A549 (cell line): ENCODE data around the gene APOBEC3B. TPM values are rescaled to one million over a fixed set of nuclear protein-coding genes. Genes with fewer than 3 reads are reported as not detected.

Experiments used
- ATAC-seq, 2 experiments: fragments of 200-7000 bp in 1 of 2; fragments of >200 bp in 1 of 2; cut with Nextera tagmentation in 1 of 2; cut with Tn5 transposase in 1 of 2; 3 replicates each; pipeline versions ENCODE4 v1.8.0 to v1.9.1; 2018 to 2020; ENCODE audit warnings: mild to moderate bottlenecking in 1 of 2, moderate library complexity in 1 of 2
- CTCF ChIA-PET: fragments of 300-600 bp; sonication (Branson Sonifier 250); formaldehyde crosslinking; extraction: SDS; loops from one replicate; lab custom pipeline; 2021; ENCODE audit warnings: antibody characterized with exemption, inconsistent platforms; lab: Yijun Ruan, JAX
- POLR2A ChIA-PET: fragments of 350-600 bp; formaldehyde crosslinking; extraction: SDS; loops from one replicate; lab custom pipeline; 2021; ENCODE audit warnings: antibody characterized with exemption, inconsistent platforms; lab: Yijun Ruan, JAX
- DNase-seq, 2 experiments: peaks; one replicate each; pipeline versions ENCODE4 v3.0.0 to v3.0.0-alpha.2; 2011 to 2016; ENCODE audit warnings: low read depth in 1 of 2, low spot score in 1 of 2
- FAIRE-seq: peaks from 2 replicates; lab custom pipeline; 2011; peaks lifted over from hg19 to GRCh38; lab: Jason Lieb, UNC
- H3K27ac ChIP-seq, 2 experiments: fragments of >200 bp; sonication (Bioruptor Twin); formaldehyde crosslinking; 3 replicates each; pipeline ENCODE4 v1.5.1; 2016 to 2017
- H3K4me1 ChIP-seq: fragments of >200 bp; sonication (Bioruptor Twin); formaldehyde crosslinking; 3 replicates; pipeline ENCODE4 v1.6.1; 2016
- H3K4me2 ChIP-seq: fragments of >200 bp; sonication (Bioruptor Twin); formaldehyde crosslinking; 3 replicates; pipeline ENCODE4 v1.6.1; 2016
- H3K4me3 ChIP-seq: fragments of >200 bp; sonication (Bioruptor Twin); formaldehyde crosslinking; 3 replicates; pipeline ENCODE4 v1.5.1; 2016
- H3K9me3 ChIP-seq: fragments of >200 bp; sonication (Bioruptor Twin); formaldehyde crosslinking; 3 replicates; pipeline ENCODE4 v1.6.1; 2016
- ATOH8 ChIP-seq: fragments of 250-450 bp; sonication (Bioruptor Pico); IDR thresholded peaks from 2 replicates; pipeline ENCODE4 v1.5.0; 2020; ENCODE audit warnings: low read depth, mild to moderate bottlenecking, moderate library complexity
- BHLHE40 ChIP-seq: IDR thresholded peaks from 2 replicates; pipeline ENCODE4 v1.6.1; 2012; ENCODE audit warnings: low read depth, low read length, inconsistent platforms
- CBX2 ChIP-seq: fragments of 200-600 bp; sonication (generic); IDR thresholded peaks from 2 replicates; pipeline ENCODE4 v1.6.1; 2016; ENCODE audit warnings: low read depth, mild to moderate bottlenecking, borderline replicate concordance
- CBX8 ChIP-seq: fragments of 200-600 bp; sonication (generic); IDR thresholded peaks from 2 replicates; pipeline ENCODE4 v1.6.1; 2016
- CHD2 ChIP-seq: fragments of 150-350 bp; IDR thresholded peaks from 2 replicates; pipeline ENCODE4 v1.6.1; 2014; ENCODE audit warnings: low read length; ENCODE audit not compliant: partially characterized antibody
- CTCF ChIP-seq: fragments of >200 bp; sonication (Bioruptor Twin); formaldehyde crosslinking; IDR thresholded peaks from 3 replicates; pipeline ENCODE4 v1.5.1; 2016
- ELK1 ChIP-seq: fragments of 150-350 bp; IDR thresholded peaks from 2 replicates; pipeline ENCODE4 v1.6.1; 2014; ENCODE audit warnings: low read depth, mild to moderate bottlenecking, low read length
- EP300 ChIP-seq, 2 experiments: fragments of >200 bp; sonication (Bioruptor Twin); formaldehyde crosslinking; IDR thresholded peaks; 2 replicates in 1 of 2; 3 replicates in 1 of 2; pipeline ENCODE4 v1.6.1; 2016 to 2017
- FOSB ChIP-seq: fragments of 250-450 bp; sonication (Bioruptor Pico); IDR thresholded peaks from 2 replicates; pipeline ENCODE4 v1.5.0; 2020; ENCODE audit warnings: mild to moderate bottlenecking, moderate library complexity
- HES2 ChIP-seq: fragments of >200 bp; sonication (Bioruptor Twin); formaldehyde crosslinking; IDR thresholded peaks from 2 replicates; pipeline ENCODE4 v1.6.1; 2016
- HMGXB4 ChIP-seq: fragments of 250-450 bp; sonication (Bioruptor Pico); IDR thresholded peaks from 2 replicates; pipeline ENCODE4 v1.5.0; 2021; ENCODE audit warnings: mild to moderate bottlenecking, moderate library complexity, borderline replicate concordance
- HOXB13 ChIP-seq: fragments of 250-450 bp; sonication (Bioruptor Pico); IDR thresholded peaks from 2 replicates; pipeline ENCODE4 v1.5.0; 2020; ENCODE audit warnings: low read depth, mild to moderate bottlenecking, moderate library complexity
- JUN ChIP-seq, 2 experiments: fragments of >200 bp; sonication (Bioruptor Twin); formaldehyde crosslinking; IDR thresholded peaks; 2 replicates in 1 of 2; 3 replicates in 1 of 2; pipeline ENCODE4 v1.6.1; 2016 to 2017
- KDM5A ChIP-seq: fragments of 200-600 bp; sonication (generic); IDR thresholded peaks from 2 replicates; pipeline ENCODE4 v1.6.1; 2016; ENCODE audit warnings: antibody characterized with exemption, mild to moderate bottlenecking
- MYC ChIP-seq: IDR thresholded peaks from 2 replicates; pipeline ENCODE4 v1.6.1; 2012; ENCODE audit warnings: mild to moderate bottlenecking, inconsistent platforms, low read length, improper control_type of control experiment, borderline replicate concordance
- PHF8 ChIP-seq: fragments of 200-600 bp; sonication (generic); IDR thresholded peaks from 2 replicates; pipeline ENCODE4 v1.6.1; 2016; ENCODE audit warnings: low read depth, mild to moderate bottlenecking, antibody characterized with exemption, moderate library complexity, borderline replicate concordance
- POLR2A ChIP-seq: IDR thresholded peaks from 2 replicates; pipeline ENCODE4 v1.6.1; 2012; ENCODE audit warnings: mild to moderate bottlenecking, low read length
- RAD21 ChIP-seq, 2 experiments: fragments of >200 bp in 1 of 2; sonication (Bioruptor Twin) in 1 of 2; formaldehyde crosslinking in 1 of 2; IDR thresholded peaks in 1 of 2; conservative IDR thresholded peaks in 1 of 2; 2 replicates in 1 of 2; 3 replicates in 1 of 2; pipeline ENCODE4 v1.6.1; 2012 to 2018; ENCODE audit warnings: inconsistent platforms in 1 of 2
- RCOR1 ChIP-seq: fragments of 150-350 bp; IDR thresholded peaks from 2 replicates; pipeline ENCODE4 v1.6.1; 2014; ENCODE audit warnings: antibody characterized with exemption, low read length, low read depth
- RFX5 ChIP-seq: fragments of 450-650 bp; IDR thresholded peaks from 2 replicates; pipeline ENCODE4 v1.7.1; 2014; ENCODE audit warnings: antibody characterized with exemption, mild to moderate bottlenecking, moderate library complexity
- RNF2 ChIP-seq: fragments of 200-600 bp; sonication (generic); IDR thresholded peaks from 2 replicates; pipeline ENCODE4 v1.6.1; 2016; ENCODE audit warnings: low read depth, mild to moderate bottlenecking, antibody characterized with exemption, moderate library complexity, borderline replicate concordance
- TP53 ChIP-seq: fragments of 250-450 bp; sonication (Bioruptor Pico); IDR thresholded peaks from 2 replicates; pipeline ENCODE4 v1.5.0; 2021; ENCODE audit warnings: mild to moderate bottlenecking, moderate library complexity
- ZNF302 ChIP-seq: fragments of 250-450 bp; sonication (Bioruptor Pico); IDR thresholded peaks from 2 replicates; pipeline ENCODE4 v1.9.0; 2021; ENCODE audit warnings: inconsistent platforms, mild to moderate bottlenecking, moderate library complexity
- WGBS: methylation state at CpG from one replicate; pipeline ENCODE4 v1.1.6; 2017; ENCODE audit errors: missing lambda C conversion rate; 5-methylcytosine and 5-hydroxymethylcytosine counted together
- polyA plus RNA-seq, 4 experiments: library from polyadenylated mRNA; depleted of rRNA in 3 of 4; stranded (reverse); fragments of >200 nt; fragmentation: RNase III in 1 of 4; extraction: RNeasy Plus Mini Kit Qiagen cat#74134 plus additional on column Dnase treatment in 1 of 4; gene quantifications; 2 replicates in 3 of 4; 3 replicates in 1 of 4; pipeline ENCODE4 v1.2.3, GENCODE V29; 2011 to 2017
- TF ChIP-seq, protein P1 (sequence below): IDR thresholded peaks from 2 replicates; pipeline ENCODE4 v1.6.1; 2012
- TF ChIP-seq, protein P2 (sequence below): fragments of 450-650 bp; IDR thresholded peaks from 2 replicates; pipeline ENCODE4 v1.6.1; 2014; ENCODE audit warnings: antibody characterized with exemption

The APOBEC3B gene
- polyA plus RNA-seq, 2 of the 4 experiments (the other 2 are of a cell fraction), result 16.7 to 19.6 TPM

- CTCF ChIA-PET, result interaction anchor here (0.6 to 1.5 kb wide), 3 partner anchors 10 to 16 kb away, joined by 3 to 4 read pairs (median 4); no protein-coding TSS in a partner anchor
- Histone ChIP-seq H3K4me3 (no peak overlapping the region), H3K4me1 (0 out of 3 replicates have a peak, but pooled peaks cover 4% of the 10 kb centered on the region), H3K9me3 (no peaks in the 10 kb centered on the region), H3K4me2 (0 out of 3 replicates have a peak overlapping the region, but pooled peaks have one; percentile 17), H3K27ac (no peak overlapping the region)
- ATAC-seq, result no peak
- FAIRE-seq, result no peak
- no peak for DNase-seq
- 67% methylated on average over 1 of the region's 7 CpGs for WGBS
- TF ChIP-seq HES2 (no peak), BHLHE40 (no peak), CHD2 (no peak), RFX5 (no peak), PHF8 (no peak), FOSB (CRISPR knock-in tag) (no peak), HOXB13 (CRISPR knock-in tag) (no peak), RAD21 (conservative IDR thresholded peaks at IDR 0.05 in 1 of 2, IDR thresholded peaks at IDR 0.05 in 1 of 2) (no peak), KDM5A (no peak), ZNF302 (CRISPR knock-in tag) (no peak), ATOH8 (no peak), TP53 (CRISPR knock-in tag) (no peak), HMGXB4 (CRISPR knock-in tag) (no peak), CBX8 (no peak)
- TF ChIP-seq, protein P1, sequence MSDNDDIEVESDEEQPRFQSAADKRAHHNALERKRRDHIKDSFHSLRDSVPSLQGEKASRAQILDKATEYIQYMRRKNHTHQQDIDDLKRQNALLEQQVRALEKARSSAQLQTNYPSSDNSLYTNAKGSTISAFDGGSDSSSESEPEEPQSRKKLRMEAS, result no peak
- TF ChIP-seq, protein P2, sequence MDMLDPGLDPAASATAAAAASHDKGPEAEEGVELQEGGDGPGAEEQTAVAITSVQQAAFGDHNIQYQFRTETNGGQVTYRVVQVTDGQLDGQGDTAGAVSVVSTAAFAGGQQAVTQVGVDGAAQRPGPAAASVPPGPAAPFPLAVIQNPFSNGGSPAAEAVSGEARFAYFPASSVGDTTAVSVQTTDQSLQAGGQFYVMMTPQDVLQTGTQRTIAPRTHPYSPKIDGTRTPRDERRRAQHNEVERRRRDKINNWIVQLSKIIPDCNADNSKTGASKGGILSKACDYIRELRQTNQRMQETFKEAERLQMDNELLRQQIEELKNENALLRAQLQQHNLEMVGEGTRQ, result no peak
- POLR2A ChIA-PET, result no interaction called here
These were observed 17.8 kb upstream of the APOBEC3B start for GRCh38 chr22:38964306-38964705.

- DNase-seq (no peak), ATAC-seq (peak in 1 of 2 experiments; percentile 20; a peak in 1 of 6 replicates), FAIRE-seq (no peak)
- H3K4me3 ChIP-seq, result no peak overlapping the region
- ChIA-PET POLR2A (no interaction called here), CTCF (interaction anchor here (1.5 kb wide), 1 partner anchor 9 kb away, joined by 4 read pairs; no protein-coding TSS in a partner anchor)
- H3K9me3 ChIP-seq, result no peaks in the 10 kb centered on the region
- TF ChIP-seq EP300 (IDR thresholded peaks at IDR 0.05) (no peak), POLR2A (no peak)
- no peak overlapping the region for H3K4me2 ChIP-seq
- no CpG with 5 or more reads among the region's 4 CpGs for WGBS
- H3K4me1 ChIP-seq, result 0 out of 3 replicates have a peak, but pooled peaks cover 4% of the 10 kb centered on the region
- no peak overlapping the region for H3K27ac ChIP-seq
These were observed 17.2 kb upstream of the APOBEC3B start for GRCh38 chr22:38964989-38965388.

DNA sequence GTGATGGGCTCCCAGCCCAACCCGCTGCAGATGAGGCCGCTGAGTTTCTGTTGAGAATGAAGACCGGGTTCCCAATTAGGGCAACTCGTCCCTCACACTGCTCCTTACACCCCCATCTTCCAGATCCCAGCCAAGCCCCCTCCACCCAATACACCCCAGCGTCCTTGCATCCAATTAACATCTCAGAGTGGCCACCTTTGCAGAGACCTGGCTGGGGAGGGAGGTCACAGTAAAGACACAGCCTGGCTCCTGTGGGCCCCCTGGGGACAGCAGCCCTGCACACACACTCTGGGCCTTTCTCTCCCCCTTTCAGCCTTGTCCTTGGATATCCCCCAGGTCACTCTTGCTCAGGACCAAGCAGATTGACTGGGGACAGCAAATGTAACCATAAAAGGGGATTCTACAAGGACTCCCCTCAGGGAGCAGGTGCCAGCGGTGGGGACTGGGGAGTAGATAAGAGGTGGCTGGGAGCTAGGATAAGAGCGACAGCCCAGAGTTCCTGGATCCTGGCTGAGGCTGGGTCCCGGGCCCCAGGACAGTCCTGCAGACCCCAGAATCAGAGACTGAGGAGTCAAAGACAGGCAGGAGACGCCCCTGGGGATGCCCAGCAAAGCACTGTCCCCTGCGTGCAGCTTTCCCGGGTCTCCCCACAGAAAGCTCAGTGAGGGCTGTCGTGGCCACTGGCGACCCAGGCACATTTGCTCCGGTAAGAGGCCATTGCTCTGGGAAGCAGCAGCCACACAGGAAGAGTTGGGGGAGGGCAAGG lies 16.4 kb upstream of the APOBEC3B start:
- CTCF ChIA-PET, result no interaction called here
- Histone ChIP-seq H3K4me2 (no peak overlapping the region), H3K4me3 (no peak overlapping the region), H3K27ac (no peak overlapping the region), H3K9me3 (no peaks in the 10 kb centered on the region), H3K4me1 (0 out of 3 replicates have a peak, but pooled peaks cover 4% of the 10 kb centered on the region)
- DNase-seq (no peak), FAIRE-seq (no peak), ATAC-seq (no peak)
- POLR2A ChIA-PET, result no interaction called here
- WGBS, result 80% methylated on average over 14 of the region's 14 CpGs
- no peak for TF ChIP-seq RCOR1
- TF ChIP-seq CBX2, result no peak
- TF ChIP-seq RNF2, result no peak
- TF ChIP-seq ELK1, result no peak
- no peak for TF ChIP-seq CTCF
- TF ChIP-seq, protein P1, result no peak
- TF ChIP-seq JUN (IDR thresholded peaks at IDR 0.05), result no peak
- TF ChIP-seq MYC, result no peak
